NB4 (cell line): ENCODE results near the gene CHRM2.

Experiments used
- DNase-seq: peaks from one replicate; pipeline ENCODE4 v3.0.0; 2010; ENCODE audit warnings: low read depth
- H3K4me3 ChIP-seq: one replicate; pipeline ENCODE4 v1.5.1; 2011; ENCODE audit warnings: mild to moderate bottlenecking, low read depth, low read length, moderate library complexity
- CTCF ChIP-seq: IDR thresholded peaks from one replicate; pipeline ENCODE4 v1.5.1; 2012; ENCODE audit warnings: low read depth, low read length
- MYC ChIP-seq: IDR thresholded peaks from 2 replicates; pipeline ENCODE4 v1.6.1; 2011; ENCODE audit warnings: low read depth, low read length
- POLR2A ChIP-seq: IDR thresholded peaks from 2 replicates; pipeline ENCODE4 v1.6.1; 2011; ENCODE audit warnings: mild to moderate bottlenecking; ENCODE audit not compliant: insufficient read length; ENCODE audit errors: extremely low read depth
- TF ChIP-seq, protein P1 (sequence below): IDR thresholded peaks from 2 replicates; pipeline ENCODE4 v1.6.1; 2011; ENCODE audit warnings: low read depth, low read length

CHRM2 gene

GRCh38 chr7:136976504-136977251 lies 108.2 kb downstream of the CHRM2 start:
- H3K4me3 ChIP-seq = no peak overlapping the region
- no peak for DNase-seq
- no peak for TF ChIP-seq CTCF
- TF ChIP-seq POLR2A = no peak
- TF ChIP-seq MYC = no peak
- TF ChIP-seq, protein P1, sequence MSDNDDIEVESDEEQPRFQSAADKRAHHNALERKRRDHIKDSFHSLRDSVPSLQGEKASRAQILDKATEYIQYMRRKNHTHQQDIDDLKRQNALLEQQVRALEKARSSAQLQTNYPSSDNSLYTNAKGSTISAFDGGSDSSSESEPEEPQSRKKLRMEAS = no peak

- DNase-seq = no peak
- no peak overlapping the region for H3K4me3 ChIP-seq
- no peak for TF ChIP-seq MYC
- TF ChIP-seq, protein P1 = no peak
- TF ChIP-seq CTCF = no peak
- TF ChIP-seq POLR2A = no peak
Measured at GRCh38 chr7:136993377-136993776, 124.9 kb downstream of the CHRM2 start.

DNA sequence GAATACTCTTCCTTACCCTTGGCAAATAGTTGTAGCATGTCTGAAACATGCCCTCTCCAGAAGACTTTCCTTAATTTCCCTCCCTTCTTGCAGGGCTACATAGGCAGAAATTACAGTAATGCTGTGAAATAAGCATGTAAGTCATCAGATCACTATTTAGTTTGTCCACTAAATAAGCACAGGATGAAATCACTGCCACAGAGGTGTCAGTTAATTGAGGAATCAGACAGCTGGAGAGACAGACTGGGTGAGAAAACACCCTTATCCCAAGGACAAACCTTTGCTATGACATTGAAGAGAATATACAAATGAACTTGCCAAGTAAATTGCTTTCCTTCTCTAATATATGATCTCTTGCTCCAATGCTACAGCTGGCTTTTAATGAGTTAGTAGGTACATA lies 129.3 kb downstream of the CHRM2 start:
- no peak overlapping the region for H3K4me3 ChIP-seq
- TF ChIP-seq, protein P1 = no peak
- TF ChIP-seq CTCF (no peak), MYC (no peak), POLR2A (no peak)
- DNase-seq = no peak

- no peak for DNase-seq
- no peak overlapping the region for H3K4me3 ChIP-seq
- TF ChIP-seq, protein P1 = no peak
- TF ChIP-seq CTCF (no peak), POLR2A (no peak), MYC (no peak)
Measured at GRCh38 chr7:136998495-136998894, 130.0 kb downstream of the CHRM2 start.

- no peak overlapping the region for H3K4me3 ChIP-seq
- no peak for TF ChIP-seq MYC
- TF ChIP-seq, protein P1 = no peak
- TF ChIP-seq POLR2A = no peak
- TF ChIP-seq CTCF = no peak
- no peak for DNase-seq
Measured at GRCh38 chr7:137000621-137001020, 132.2 kb downstream of the CHRM2 start.
